CD14-positive monocyte (primary cell): ENCODE measurements around the gene SIPA1L3. TPM values are rescaled to one million over a fixed set of nuclear protein-coding genes. Genes with fewer than 3 reads are reported as not detected.

Experiments used
- DNase-seq, 3 donors: peaks; one replicate each; pipeline ENCODE4 v3.0.0-alpha.2; 2011 to 2022
- H2AFZ ChIP-seq: 2 replicates; pipeline ENCODE4 v1.6.0; 2012; ENCODE audit warnings: mild to moderate bottlenecking, low read depth, low read length, inconsistent platforms; ENCODE audit not compliant: insufficient read depth, poor library complexity, severe bottlenecking
- H3K27ac ChIP-seq, 2 donors: 1 replicate in 1 of 2; 2 replicates in 1 of 2; pipeline ENCODE4 v1.5.1; 2012 to 2013; ENCODE audit warnings: low read length in 2 of 2, control low read depth in 1 of 2, inconsistent platforms in 1 of 2, low read depth in 1 of 2, mild to moderate bottlenecking in 1 of 2
- H3K27me3 ChIP-seq, 2 donors: one replicate each; pipeline versions ENCODE4 v1.6.0 to v1.6.1; 2011 to 2013; ENCODE audit warnings: low read length in 2 of 2; ENCODE audit not compliant: control insufficient read depth in 2 of 2, insufficient read depth in 2 of 2
- H3K36me3 ChIP-seq, 2 donors: replicated peaks in 1 of 2; 1 replicate in 1 of 2; 2 replicates in 1 of 2; pipeline versions ENCODE4 v1.5.1 to v1.6.1; 2012 to 2013; ENCODE audit warnings: low read length in 2 of 2, control low read depth in 1 of 2, inconsistent platforms in 1 of 2, mild to moderate bottlenecking in 1 of 2; ENCODE audit not compliant: insufficient read depth in 2 of 2, control insufficient read depth in 1 of 2
- H3K4me1 ChIP-seq, 2 donors: 1 replicate in 1 of 2; 2 replicates in 1 of 2; pipeline versions ENCODE4 v1.5.1 to v1.6.1; 2012 to 2013; ENCODE audit warnings: low read length in 2 of 2, control low read depth in 1 of 2, inconsistent platforms in 1 of 2, mild to moderate bottlenecking in 1 of 2, moderate library complexity in 1 of 2; ENCODE audit not compliant: insufficient read depth in 2 of 2, control insufficient read depth in 1 of 2
- H3K4me2 ChIP-seq: replicated peaks from 2 replicates; pipeline ENCODE3; 2012; ENCODE audit warnings: low read length, moderate library complexity, mild to moderate bottlenecking; ENCODE audit not compliant: poor library complexity, severe bottlenecking; ENCODE audit errors: extremely low read depth
- H3K4me3 ChIP-seq, 3 experiments: fragments of 200-600 bp in 1 of 3; sonication (generic) in 1 of 3; replicated peaks in 1 of 3; 1 replicate in 2 of 3; 2 replicates in 1 of 3; pipeline ENCODE4 v1.5.1; 2011 to 2013; ENCODE audit warnings: low read length in 3 of 3, mild to moderate bottlenecking in 3 of 3, control low read depth in 2 of 3, low read depth in 2 of 3, inconsistent platforms in 1 of 3, moderate library complexity in 1 of 3
- H3K79me2 ChIP-seq: 2 replicates; pipeline ENCODE4 v1.6.0; 2012; ENCODE audit warnings: mild to moderate bottlenecking, control low read depth, inconsistent platforms, low read length, moderate library complexity; ENCODE audit not compliant: insufficient read depth
- H3K9ac ChIP-seq: 2 replicates; pipeline ENCODE4 v1.6.0; 2017; ENCODE audit warnings: low read length, mild to moderate bottlenecking; ENCODE audit not compliant: insufficient read depth, poor library complexity, severe bottlenecking
- H3K9me3 ChIP-seq, 2 donors: replicated peaks in 1 of 2; 1 replicate in 1 of 2; 2 replicates in 1 of 2; pipeline versions ENCODE4 v1.5.1 to v1.6.1; 2012 to 2013; ENCODE audit warnings: low read length in 2 of 2, control low read depth in 1 of 2; ENCODE audit not compliant: control insufficient read depth in 1 of 2, insufficient read depth in 1 of 2
- H4K20me1 ChIP-seq: 2 replicates; pipeline ENCODE4 v1.6.0; 2012; ENCODE audit warnings: mild to moderate bottlenecking, low read length, control low read depth, moderate library complexity; ENCODE audit not compliant: insufficient read depth
- H3K27ac Mint-ChIP-seq, 7 donors: one replicate each; pipeline ENCODE4 v1.8.0; 2020; ENCODE audit warnings: mild to moderate bottlenecking in 7 of 7, mixed read lengths in 7 of 7, moderate library complexity in 6 of 7, inconsistent platforms in 2 of 7
- H3K27me3 Mint-ChIP-seq, 3 donors: one replicate each; pipeline ENCODE4 v1.8.0; 2021 to 2022; ENCODE audit warnings: low read depth in 3 of 3, mild to moderate bottlenecking in 3 of 3, mixed read lengths in 3 of 3, moderate library complexity in 3 of 3, inconsistent platforms in 1 of 3
- H3K36me3 Mint-ChIP-seq, 2 donors: one replicate each; pipeline ENCODE4 v1.8.0; 2020; ENCODE audit warnings: mixed read lengths in 2 of 2, inconsistent platforms in 1 of 2, mild to moderate bottlenecking in 1 of 2
- H3K4me1 Mint-ChIP-seq: one replicate; pipeline ENCODE4 v1.8.0; 2020; ENCODE audit warnings: mild to moderate bottlenecking, mixed read lengths
- H3K4me3 Mint-ChIP-seq, 2 donors: one replicate each; pipeline ENCODE4 v1.8.0; 2020; ENCODE audit warnings: mild to moderate bottlenecking in 2 of 2, mixed read lengths in 2 of 2, moderate library complexity in 1 of 2
- H3K9me3 Mint-ChIP-seq, 7 donors: one replicate each; pipeline ENCODE4 v1.8.0; 2020 to 2022; ENCODE audit warnings: mixed read lengths in 7 of 7, mild to moderate bottlenecking in 6 of 7, moderate library complexity in 6 of 7, inconsistent platforms in 2 of 7
- WGBS: methylation state at CpG from one replicate; pipeline ENCODE4 v1.1.5; 2013; ENCODE audit warnings: missing lambda C conversion rate; ENCODE audit not compliant: insufficient coverage; 5-methylcytosine and 5-hydroxymethylcytosine counted together
- intact Hi-C, 2 donors: fragments of 100-400 bp; cut with micrococcal nuclease; formaldehyde crosslinking; loops; one replicate each; pipeline versions ENCODE4 v1.15.0 to v1.15.1; 2023
- polyA plus RNA-seq, 3 donors: library from polyadenylated mRNA; depleted of rRNA in 1 of 3; unstranded in 2 of 3; stranded (reverse) in 1 of 3; fragments of 300-500 nt in 2 of 3; fragments of >200 nt in 1 of 3; fragmentation: Illumina TruSeq in 2 of 3; gene quantifications; 1 replicate in 2 of 3; 2 replicates in 1 of 3; pipeline ENCODE4 v1.2.3, GENCODE V29; 2012 to 2021
- TF ChIP-seq, protein P1 (sequence below): fragments of 200-600 bp; IDR thresholded peaks from one replicate; pipeline ENCODE4 v1.8.0; 2022; ENCODE audit warnings: antibody characterized with exemption, mild to moderate bottlenecking

The SIPA1L3 gene
- polyA plus RNA-seq, 3 donors = 0.55 to 4.5 (median 0.99) TPM

DNA sequence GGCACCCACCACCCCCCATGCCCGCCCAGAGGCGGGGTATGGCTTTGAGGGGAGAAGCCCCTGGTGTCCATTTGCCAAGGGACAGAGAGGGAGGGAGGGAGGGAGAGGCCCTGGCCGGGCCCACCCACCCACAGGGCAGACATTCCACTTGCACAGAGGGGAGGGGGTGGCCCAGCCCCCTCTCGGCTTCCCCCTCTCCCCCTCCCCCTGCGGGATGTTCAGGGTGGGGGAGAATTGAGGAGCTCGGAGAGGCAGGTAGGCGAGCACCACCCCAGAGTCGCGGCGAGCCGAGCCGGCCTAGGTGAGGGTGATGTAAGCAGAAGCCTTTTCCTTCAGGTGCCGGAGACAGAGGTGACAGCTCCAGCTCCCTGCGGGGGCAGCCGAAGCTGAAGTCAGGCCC lies 304.8 kb downstream of the SIPA1L3 start:
- H3K27me3 ChIP-seq = peaks cover 20 to 49% of the 10 kb centered on the region in 2 donors
- Mint-ChIP-seq H3K4me3 (no peak overlapping the region), H3K9me3 (peaks cover 0 to 17% (median 4%) of the 10 kb centered on the region in 7 donors), H3K27me3 (peaks cover 55 to 71% (median 70%) of the 10 kb centered on the region in 3 donors), H3K36me3 (peaks cover 10 to 12% of the 10 kb centered on the region in 2 donors), H3K4me1 (peaks cover 16% of the 10 kb centered on the region), H3K27ac (no peak overlapping the region)
- no peaks in the 10 kb centered on the region for H4K20me1 ChIP-seq
- no peak overlapping the region for H3K27ac ChIP-seq
- DNase-seq = no peak
- no peaks in the 10 kb centered on the region for H3K36me3 ChIP-seq
- intact Hi-C loops = no loop called here
- H3K9me3 ChIP-seq = peaks cover 0 to 11% of the 10 kb centered on the region in 2 donors
- H3K4me1 ChIP-seq = no peaks in the 10 kb centered on the region
- 21% methylated on average over 6 of the region's 15 CpGs for WGBS
- no peak overlapping the region for H2AFZ ChIP-seq
- no peaks in the 10 kb centered on the region for H3K79me2 ChIP-seq
- TF ChIP-seq, protein P1, sequence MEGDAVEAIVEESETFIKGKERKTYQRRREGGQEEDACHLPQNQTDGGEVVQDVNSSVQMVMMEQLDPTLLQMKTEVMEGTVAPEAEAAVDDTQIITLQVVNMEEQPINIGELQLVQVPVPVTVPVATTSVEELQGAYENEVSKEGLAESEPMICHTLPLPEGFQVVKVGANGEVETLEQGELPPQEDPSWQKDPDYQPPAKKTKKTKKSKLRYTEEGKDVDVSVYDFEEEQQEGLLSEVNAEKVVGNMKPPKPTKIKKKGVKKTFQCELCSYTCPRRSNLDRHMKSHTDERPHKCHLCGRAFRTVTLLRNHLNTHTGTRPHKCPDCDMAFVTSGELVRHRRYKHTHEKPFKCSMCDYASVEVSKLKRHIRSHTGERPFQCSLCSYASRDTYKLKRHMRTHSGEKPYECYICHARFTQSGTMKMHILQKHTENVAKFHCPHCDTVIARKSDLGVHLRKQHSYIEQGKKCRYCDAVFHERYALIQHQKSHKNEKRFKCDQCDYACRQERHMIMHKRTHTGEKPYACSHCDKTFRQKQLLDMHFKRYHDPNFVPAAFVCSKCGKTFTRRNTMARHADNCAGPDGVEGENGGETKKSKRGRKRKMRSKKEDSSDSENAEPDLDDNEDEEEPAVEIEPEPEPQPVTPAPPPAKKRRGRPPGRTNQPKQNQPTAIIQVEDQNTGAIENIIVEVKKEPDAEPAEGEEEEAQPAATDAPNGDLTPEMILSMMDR = no peak
- H3K4me3 ChIP-seq = no peak overlapping the region
- no peak overlapping the region for H3K4me2 ChIP-seq
- no peak overlapping the region for H3K9ac ChIP-seq

DNA sequence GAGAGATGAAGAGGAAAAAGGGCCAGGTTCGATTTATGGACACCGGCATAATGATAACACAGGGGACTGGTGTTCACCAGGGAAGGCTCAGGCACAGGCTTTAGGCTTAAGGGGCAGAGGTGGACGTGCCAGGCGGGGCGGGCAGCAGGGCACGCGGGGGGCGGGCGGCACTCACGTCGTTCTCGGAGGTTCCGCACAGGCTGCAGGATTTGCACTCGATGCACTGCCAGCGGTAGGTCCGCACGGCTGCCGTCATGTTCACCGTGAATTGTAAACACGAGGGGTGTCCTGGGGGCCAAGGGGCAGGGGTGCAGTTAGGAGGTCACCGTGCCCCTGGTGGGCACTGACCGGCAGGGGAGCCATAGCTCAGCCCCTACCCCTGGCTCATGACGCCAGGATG lies 306.5 kb downstream of the SIPA1L3 start:
- H3K36me3 ChIP-seq = no peaks in the 10 kb centered on the region
- H4K20me1 ChIP-seq = no peaks in the 10 kb centered on the region
- H3K4me3 Mint-ChIP-seq = peak overlapping the region in 1 of 2 donors; percentile 74
- no peaks in the 10 kb centered on the region for H3K4me1 ChIP-seq
- no peak for DNase-seq
- H3K4me1 Mint-ChIP-seq = peaks cover 16% of the 10 kb centered on the region
- peaks cover 0 to 14% (median 4%) of the 10 kb centered on the region in 7 donors for H3K9me3 Mint-ChIP-seq
- H3K9me3 ChIP-seq = peaks cover 0 to 11% of the 10 kb centered on the region in 2 donors
- no peak overlapping the region for H3K4me2 ChIP-seq
- TF ChIP-seq, protein P1 = no peak
- WGBS = 89% methylated on average over 22 of the region's 23 CpGs
- peaks cover 2 to 5% of the 10 kb centered on the region in 2 donors for H3K36me3 Mint-ChIP-seq
- H3K79me2 ChIP-seq = no peaks in the 10 kb centered on the region
- intact Hi-C loops = no loop called here
- H3K27me3 Mint-ChIP-seq = peaks cover 57 to 70% (median 68%) of the 10 kb centered on the region in 3 donors
- H3K27ac Mint-ChIP-seq = no peak overlapping the region
- peaks cover 20 to 49% of the 10 kb centered on the region in 2 donors for H3K27me3 ChIP-seq
- H2AFZ ChIP-seq = no peak overlapping the region
- H3K27ac ChIP-seq = no peak overlapping the region
- no peak overlapping the region for H3K4me3 ChIP-seq
- no peak overlapping the region for H3K9ac ChIP-seq
